HG03066 (cell line): ENCODE data around the gene CCDC158.
"Not testable (repeated sequence)": the region's sequence is repeated elsewhere in the genome, so short reads cannot be mapped to it uniquely, and the experiment has no call there.

Experiments used
- ATAC-seq: cut with Tn5 transposase; IDR thresholded peaks from one replicate; pipeline ENCODE4 v1.9.1; 2021; ENCODE audit warnings: low read depth; ENCODE audit not compliant: unreplicated experiment

CCDC158 gene

DNA sequence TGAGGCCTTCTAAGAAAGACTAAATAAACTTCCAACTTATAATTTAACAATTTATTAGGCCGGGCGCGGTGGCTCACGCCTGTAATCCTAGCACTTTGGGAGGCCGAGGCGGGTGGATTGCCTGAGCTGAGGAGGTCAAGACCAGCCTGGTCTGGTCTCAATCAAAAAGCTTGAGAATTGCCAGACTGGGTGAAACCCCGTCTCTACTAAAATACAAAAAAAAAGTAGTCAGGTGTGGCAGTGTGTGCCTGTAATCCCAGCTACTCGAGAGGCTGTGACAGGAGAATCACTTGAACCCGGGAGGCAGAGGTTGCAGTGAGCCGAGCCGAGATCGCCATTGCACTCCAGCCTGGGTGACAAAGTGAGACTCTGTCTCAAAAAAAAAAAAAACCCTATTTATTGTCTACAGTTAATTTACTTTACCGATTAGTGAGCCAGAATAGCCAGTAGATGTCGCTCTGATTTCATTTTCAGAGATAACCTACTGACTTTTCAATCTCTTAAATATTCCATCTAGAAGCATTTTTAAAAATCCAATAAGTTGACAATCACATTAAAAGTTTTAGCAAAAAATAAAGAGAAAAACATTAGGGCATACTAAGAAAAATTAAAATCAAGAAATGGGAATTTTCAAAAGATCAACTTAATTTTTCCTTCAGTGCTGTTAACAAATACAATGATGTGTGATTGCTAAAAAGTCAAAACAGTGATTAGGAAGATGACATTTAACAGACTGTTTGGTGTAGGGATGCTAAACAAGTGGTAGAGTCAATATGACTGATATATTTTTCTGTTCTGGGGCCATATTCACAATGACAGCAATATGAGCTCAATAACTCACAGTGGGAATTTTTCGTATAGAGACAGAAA, 9.8 kb upstream of the CCDC158 start:
- ATAC-seq, result no peak

DNA sequence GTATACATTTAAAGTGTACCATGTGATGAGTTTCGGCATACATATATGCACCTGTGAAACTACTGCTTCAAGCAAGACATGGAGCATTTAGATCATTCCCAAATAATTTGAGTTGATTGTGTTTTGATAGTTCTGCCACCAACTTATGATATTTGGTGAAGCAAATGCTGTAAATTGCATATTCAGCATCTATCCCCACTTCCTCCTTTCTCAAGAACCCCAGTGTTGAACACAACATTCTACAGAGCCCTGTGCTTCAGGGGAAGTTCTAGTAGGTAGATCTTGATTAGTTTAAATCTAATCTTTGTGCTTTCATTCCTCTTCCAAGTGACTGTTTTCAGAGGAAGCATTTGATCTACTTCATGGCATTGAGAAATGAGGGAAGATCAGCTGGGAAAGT, 8.7 kb upstream of the CCDC158 start:
- ATAC-seq, result no peak

DNA sequence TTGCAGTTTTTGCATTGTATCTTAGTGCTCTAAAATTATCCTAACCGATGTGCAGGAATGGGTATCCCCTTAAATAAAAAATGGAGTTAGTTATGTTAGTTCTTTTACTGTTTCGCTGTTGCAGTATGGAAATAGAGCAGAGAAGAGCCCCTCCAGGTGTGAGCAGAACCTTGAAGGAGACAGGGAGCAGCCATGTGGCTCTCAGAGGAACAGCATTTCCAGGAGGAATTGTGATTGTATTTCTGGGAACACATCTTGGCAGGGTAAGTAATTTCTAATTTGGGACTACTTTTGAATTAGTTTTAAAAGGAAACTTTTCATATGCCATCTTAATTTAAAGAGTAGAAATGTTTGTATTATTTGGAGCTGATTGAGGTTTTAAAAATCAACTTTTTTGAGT, 5.3 kb upstream of the CCDC158 start:
- no peak for ATAC-seq

DNA sequence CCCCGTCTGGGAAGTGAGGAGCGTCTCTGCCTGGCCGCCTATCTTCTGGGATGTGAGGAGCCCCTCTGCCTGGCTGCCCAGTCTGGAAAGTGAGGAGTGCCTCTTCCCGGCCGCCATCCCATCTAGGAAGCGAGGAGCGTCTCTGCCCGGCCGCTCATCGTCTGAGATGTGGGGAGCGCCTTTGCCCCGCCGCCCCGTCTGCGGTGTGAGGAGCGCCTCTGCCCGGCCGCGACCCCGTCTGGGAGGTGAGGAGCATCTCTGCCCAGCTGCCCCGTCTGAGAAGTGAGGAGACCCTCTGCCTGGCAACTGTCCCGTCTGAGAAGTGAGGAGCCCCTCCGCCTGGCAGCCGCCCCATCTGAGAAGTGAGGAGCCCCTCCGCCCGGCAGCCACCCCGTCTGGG, 2.2 kb upstream of the CCDC158 start:
- ATAC-seq, result not testable (repeated sequence)

DNA sequence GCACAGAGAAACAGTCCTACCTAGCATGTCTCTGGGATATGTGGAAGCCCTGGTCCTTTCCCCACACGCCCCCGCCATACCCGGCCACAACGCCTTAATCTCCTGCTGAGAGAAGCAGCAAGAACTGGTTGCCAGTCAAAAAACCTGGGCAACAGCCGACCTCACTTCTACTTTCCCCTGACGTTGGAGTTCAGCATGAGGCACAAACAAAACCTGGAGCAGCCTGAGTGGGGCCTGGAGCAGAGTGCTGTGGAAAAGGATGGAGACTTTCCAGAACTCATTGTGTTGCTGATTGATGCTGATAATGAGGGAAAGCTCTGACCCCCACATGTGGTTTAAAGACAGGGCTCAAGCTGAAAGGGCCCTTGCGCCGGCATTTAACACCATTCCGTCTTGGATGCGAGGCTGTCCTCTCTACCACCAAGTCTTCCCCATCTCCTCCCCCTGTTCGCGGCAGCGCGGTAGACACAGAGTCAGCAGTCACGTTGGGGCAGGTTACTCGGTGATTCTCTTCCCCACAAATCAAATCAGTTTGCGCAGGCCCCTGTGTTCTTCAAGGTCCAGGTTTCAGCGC, 666 bp downstream of the CCDC158 start:
- no peak for ATAC-seq

DNA sequence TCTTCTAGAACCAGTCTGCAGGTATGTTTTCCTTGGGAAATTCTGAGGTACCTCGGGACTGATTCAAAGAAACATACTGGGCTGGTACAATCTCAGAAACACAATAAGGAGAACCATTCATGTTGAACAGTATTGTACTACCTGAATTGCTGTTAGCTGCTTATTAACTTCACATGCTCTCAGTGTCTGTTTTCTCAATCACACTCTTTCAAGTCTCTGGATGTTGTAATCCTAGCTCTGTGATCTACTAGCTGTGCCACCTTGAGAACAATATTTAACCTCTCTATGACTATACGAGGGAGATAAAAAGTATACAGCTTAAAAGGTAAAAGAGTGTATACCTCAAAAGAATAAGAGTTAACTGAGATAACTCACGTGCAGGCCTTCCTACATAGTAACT, 10.3 kb downstream of the CCDC158 start:
- ATAC-seq, result no peak

DNA sequence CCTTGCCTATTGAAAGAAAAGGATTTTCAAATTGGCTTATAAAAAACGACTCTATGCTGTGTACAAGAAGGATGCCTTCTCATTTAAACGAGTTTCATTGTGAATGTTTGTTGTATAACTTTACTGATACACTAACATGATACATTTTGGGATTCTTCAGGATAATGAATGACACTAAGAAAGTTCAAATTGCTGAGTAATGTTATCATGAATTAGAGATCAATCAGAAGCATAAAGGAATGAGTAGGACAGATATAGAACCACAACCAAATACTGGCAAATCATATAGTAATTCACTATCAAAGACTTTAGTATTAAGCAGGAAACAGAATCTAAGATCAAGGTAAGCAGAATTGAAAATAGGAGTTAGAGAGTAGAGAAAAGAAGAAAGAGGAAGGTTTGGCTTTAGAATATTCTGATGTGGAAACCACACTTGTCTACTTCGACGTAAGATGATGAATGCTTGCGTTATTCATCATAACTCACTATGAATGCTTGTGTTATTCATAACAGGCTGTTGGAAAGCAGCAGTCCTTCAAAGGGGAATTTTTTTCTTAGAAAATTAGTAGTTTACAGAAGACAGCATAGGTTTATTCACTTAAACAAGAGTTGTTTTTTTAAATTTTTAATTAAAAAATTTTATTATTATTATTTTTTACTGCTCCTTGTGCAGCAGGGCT, 13.4 kb downstream of the CCDC158 start:
- ATAC-seq, result no peak

DNA sequence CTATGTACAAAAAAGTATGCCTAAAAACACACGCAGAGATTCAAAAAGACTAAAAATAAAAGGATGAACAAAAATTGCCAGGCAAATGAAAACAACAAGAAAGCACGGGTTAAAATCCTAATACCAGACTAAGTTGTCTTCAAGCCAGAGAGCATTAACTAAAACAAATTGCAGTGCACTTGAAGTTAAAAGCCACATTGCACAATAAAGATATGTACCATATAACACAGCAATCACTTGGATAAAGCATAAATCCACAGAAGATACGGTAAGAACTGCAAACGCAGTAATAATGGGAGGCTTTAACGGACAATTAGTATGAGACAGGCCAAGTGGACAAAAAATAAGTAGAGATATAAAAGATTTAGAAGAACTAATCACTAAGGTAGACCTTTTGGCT, 14.9 kb downstream of the CCDC158 start:
- no peak for ATAC-seq

DNA sequence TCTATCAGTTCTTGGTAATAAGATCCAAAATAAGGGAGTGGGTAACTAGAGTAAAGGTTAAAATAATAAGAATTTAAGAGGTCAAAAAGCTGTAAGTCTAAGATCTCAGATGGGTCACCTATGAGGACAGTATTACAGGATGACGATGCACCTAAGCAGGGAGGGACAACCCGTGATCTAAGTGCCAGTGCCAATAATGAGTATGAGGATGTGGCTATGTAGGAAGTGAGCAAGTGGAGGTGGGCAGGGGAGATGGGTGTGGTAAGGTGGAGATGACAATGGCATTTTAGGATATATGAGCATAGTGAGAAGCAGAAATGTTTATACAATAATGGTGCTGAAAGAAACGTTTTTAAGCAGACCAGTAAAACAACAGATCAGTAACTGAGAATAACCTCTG, 19.3 kb downstream of the CCDC158 start:
- ATAC-seq, result no peak

DNA sequence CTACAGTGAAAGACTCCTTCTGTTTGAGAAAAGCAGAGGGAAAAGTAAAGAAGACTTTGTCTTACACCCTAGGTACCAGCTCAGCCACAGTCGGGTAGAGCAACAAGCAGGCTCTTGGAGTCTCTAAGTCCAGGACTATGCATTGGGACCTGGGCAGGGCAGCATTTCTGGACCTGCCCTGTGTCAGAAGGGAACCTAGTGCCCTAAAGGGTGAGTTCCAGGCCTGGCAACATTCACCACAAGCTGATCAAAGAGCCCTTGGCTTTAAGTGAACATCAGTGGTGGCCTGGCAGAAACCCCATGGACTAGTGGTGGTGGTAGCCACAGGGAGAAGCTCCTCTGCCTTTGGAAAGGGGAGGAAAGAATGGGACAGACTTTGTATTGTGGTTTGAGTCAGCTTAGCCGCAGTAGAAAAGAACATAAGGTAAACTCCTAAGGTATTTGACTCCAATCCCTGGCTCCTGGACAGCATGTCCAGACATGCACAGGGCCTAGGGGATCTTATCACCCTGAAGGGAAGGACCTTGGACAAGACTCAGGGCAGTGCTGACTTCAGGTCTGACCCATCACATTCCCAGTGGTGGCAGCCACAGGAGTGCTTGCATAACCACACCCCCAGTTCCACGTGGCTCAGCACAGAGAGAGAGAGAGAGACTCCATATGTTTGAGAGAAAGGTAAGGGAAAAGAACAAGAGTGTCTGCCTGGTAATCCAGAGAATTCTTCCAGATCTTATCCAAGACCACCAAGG, 32.6 kb downstream of the CCDC158 start:
- no peak for ATAC-seq

DNA sequence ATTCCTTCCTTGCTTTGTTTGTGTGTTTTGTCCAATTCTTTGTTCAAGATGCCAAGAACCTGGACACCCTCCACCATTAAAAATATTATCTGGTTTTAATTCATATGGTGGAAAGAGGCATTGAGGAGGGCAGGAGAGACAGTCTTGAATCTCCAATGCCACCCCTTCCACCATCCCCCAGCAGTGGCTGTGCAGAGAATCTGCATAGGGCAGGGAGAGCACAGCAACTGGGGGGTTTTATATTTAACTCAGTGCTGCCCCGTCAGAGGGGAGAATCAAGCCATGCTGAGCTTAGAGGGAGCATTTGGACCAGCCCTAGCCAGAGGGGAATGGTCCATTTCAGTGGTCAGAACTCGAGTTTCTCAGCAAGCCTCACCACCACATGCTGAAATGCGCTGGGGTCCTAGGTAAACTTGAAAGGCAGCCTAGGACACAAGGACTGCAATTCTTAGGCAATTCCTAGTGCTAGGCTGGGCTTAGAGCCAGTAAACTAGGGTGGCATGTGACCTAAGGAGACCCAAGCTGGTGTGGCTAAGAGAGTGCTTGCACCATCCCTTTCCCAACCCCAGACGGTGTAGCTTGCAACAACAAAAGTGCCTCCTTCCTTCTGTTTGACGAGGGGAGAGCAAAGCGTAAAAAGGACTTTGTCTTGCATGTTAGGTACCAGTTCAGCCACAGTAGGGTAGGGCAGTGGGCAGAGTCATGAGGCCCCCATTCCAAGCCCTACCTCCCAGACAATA, 34.2 kb downstream of the CCDC158 start:
- ATAC-seq, result no peak

DNA sequence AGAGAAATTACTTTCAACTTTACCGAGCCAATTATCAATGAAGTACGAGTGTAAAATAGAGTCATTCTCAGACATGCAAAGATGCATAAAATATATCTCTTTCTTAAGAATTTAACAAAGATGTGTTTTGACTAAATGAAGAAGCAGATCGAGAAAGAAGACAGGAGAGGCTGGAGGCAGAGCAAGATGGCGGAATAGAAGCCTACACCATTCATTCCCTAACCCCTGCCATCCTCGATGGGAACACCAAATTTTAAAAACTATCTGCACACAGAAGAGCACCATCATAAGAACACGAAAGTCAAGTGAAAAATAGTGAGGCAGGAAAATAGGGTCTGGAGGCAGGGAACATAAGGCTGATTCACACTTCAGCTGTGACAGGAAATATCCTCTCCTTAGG, 35.0 kb downstream of the CCDC158 start:
- no peak for ATAC-seq

DNA sequence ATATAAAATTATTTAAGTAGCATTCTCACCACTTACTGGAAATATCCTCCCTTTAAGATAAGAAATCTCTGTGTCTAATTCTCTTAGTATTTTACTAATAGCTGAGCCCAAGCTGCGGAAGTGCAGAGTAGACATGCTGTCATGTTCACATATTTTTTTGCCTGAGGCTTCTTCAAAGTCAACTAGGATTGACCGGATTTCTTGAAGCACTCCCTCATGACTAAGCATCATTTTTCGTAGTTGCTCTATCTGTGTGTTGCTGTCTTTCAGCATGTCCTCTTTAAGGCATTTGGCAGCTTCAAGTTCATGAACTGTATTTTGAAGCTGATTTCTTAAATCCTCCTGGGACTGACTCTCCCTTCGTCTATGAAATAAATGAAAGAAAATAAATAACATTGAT, 36.9 kb downstream of the CCDC158 start:
- no peak for ATAC-seq

DNA sequence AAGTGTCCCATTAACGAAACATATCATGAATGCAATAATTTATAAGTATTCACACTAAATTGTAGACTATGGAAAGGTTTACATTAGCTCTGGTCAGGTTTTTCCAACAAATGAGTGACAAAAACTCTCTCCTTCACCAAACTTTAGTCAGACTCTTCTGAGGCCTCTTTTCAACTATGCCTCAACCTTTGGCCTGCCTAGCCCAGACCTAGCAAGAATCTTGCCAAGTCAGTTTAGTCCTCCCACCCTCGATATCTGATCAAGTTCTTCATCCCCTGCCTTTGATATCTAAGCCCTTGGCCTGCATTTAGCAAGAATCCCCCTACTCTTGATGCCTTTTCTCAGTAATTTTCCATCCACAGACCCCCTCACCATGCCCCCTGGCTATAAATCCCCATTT, 37.9 kb downstream of the CCDC158 start:
- no peak for ATAC-seq

DNA sequence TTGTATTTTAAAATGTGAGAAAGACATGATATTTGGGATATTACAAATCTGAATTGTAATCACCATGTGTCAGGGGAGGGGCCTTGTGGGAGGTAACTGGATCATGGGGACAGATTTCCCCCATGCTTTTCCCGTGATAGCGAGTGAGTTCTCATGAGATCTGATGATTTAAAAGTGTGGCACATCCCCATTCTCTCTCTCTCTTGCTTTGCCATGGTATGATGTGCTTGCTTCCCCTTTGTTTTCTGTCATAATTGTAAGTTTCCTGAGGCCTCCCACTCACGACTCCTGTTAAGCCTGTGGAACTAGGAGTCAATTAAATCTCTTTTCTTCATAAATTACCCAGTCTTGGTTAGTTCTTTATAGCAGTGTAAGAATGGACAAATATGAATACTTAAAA, 39.0 kb downstream of the CCDC158 start:
- ATAC-seq, result no peak

DNA sequence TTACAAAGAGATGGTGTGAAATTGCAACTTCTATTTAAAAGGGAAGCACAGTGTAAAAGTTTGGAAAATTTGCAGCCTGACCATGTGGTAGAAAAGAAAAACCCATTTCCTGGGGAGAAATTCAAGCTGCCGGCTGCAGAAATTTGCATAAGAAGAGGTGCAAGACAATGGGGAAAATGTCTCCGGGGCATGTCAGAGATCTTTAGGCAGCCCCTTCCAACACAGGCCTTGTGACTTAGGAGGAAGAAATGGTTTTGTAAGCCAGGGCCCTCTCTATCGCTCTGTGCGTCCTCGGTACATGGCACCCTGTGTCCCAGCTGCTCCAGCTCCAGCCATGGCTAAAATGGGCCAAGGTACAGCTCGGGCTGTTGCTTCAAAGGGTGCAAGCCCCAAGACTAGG, 40.4 kb downstream of the CCDC158 start:
- ATAC-seq, result no peak

DNA sequence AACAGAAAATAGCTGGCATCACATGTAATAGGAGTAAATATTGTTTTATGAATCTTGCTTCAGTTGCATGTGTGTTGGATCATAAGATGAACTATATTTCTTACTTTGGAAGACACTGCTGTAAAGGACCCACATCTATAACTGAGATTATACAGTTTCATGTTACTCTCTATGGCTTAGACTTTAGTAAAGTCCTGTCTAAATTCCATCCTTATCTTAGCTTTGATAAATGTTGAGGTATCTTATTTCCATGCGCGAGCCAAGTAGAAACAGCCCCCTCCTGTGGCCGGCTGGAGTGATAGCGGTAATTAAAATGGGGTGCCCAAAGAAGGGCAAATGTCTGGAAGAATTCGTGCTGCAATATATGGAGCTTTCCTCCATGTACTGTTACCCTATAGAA, 43.0 kb downstream of the CCDC158 start:
- ATAC-seq, result no peak

DNA sequence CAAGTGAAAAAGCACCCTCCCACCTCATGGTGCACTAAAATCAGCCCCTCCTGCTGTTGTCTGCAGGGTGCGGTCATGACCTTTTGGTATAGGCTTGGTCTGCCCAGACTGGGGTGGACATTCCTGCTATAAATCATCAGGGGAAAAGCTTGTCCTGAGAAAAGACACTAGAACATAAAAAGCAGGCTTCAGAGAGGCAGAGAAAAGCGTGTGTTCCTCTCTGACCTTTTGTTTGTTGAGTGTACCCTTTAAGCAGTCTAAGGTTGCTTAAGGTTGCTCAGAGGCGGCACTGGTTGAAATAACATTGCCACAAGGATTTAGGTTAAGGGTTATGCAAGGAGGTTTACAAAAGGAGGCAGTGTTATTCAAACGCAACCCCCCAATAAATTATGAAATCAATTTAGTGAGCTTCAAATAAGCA, 43.5 kb downstream of the CCDC158 start:
- ATAC-seq, result no peak

DNA sequence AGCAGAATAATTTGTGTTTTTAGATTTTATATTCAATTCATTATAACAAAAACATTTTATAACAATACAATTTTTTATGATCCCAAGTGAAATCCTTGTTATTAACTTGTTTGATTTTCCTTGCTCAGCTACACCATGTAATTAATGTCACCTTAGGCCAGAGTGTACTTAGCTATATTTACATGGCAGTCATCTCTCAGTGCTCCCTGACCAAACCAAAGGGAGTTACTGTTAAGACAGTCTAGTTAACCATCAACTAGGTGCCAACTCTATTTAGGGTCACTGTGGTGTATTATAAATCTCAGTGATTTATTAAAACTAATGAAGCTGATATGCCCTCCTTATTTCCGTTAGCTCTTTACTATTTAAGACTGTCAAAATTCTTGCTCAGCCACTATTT, 44.4 kb downstream of the CCDC158 start:
- no peak for ATAC-seq

DNA sequence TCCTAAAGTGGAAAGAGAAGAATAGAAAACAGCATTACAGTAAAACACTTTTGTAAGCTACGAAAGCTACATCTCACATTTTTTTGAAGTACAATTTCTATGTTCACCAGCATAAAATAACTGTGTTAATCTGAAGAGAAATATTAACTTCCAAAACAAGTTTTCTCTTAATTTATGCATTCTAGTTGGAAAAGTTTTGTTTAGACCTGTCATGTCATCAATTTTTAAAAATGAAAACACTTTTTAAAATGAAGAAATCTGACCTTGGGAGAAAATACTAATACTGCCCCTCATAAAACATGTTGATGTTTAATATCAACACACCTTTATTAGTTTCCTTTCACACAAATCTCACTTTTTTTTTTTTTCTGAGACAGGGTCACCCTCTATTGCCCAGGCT, 45.2 kb downstream of the CCDC158 start:
- ATAC-seq, result no peak
